HCT116 (cell line): ENCODE data around the gene ACOXL. TPM values are rescaled to one million over a fixed set of nuclear protein-coding genes. Genes with fewer than 3 reads are reported as not detected.

Experiments
- ATAC-seq: fragments of 200-7000 bp; cut with Tn5 transposase; 2 replicates; pipeline ENCODE4 v1.9.1; 2020; ENCODE audit warnings: mild to moderate bottlenecking, moderate library complexity
- BruUV-seq: library from RNA; stranded (reverse); fragments of 400-500 nt; replicated peaks from 2 replicates; lab custom pipeline; 2021; lab: Mats Ljungman, UMichigan
- CTCF ChIA-PET: fragments of 300-600 bp; sonication (Branson Sonifier 250); formaldehyde crosslinking; loops from one replicate; lab custom pipeline; 2021; ENCODE audit warnings: antibody characterized with exemption; lab: Charles Lee
- POLR2A ChIA-PET: fragments of 300-600, 350-600 bp; sonication (Branson Sonifier 250); formaldehyde crosslinking; loops from one replicate; lab custom pipeline; 2021; ENCODE audit warnings: antibody characterized with exemption; lab: Charles Lee
- RAD21 ChIA-PET, 2 experiments: fragments of 300-600 bp; sonication (Branson Sonifier 250); formaldehyde crosslinking; loops; one replicate each; lab custom pipeline; 2023; ENCODE audit warnings: low total read pairs in 2 of 2; ENCODE audit not compliant: uncharacterized antibody in 2 of 2, unreplicated experiment in 2 of 2, low non-redundant PET in 1 of 2; lab: Charles Lee
- DNase-seq: peaks from one replicate; pipeline ENCODE4 v3.0.0-alpha.2; 2010; ENCODE audit warnings: low read depth, low spot score
- H2AFZ ChIP-seq: fragments of 200-600 bp; shearing (Covaris generic), sonication (generic); 2 replicates; pipeline ENCODE4 v1.6.1; 2017; ENCODE audit warnings: low read depth, mixed run types, mixed read lengths, antibody characterized with exemption, low read length; ENCODE audit not compliant: poor library complexity, severe bottlenecking
- H3K27ac ChIP-seq: 2 replicates; pipeline ENCODE4 v1.5.1; 2012; ENCODE audit warnings: low read depth, low read length
- H3K27me3 ChIP-seq: fragments of 200-600 bp; sonication (generic); 2 replicates; pipeline ENCODE4 v1.6.1; 2016; ENCODE audit warnings: mixed run types, low read length, mixed read lengths; ENCODE audit not compliant: insufficient read depth
- H3K36me3 ChIP-seq, 2 experiments: fragments of 200-500 bp in 1 of 2; fragments of 200-600 bp in 1 of 2; sonication (Bioruptor generic) in 1 of 2; sonication (generic) in 1 of 2; 2 replicates each; pipeline versions ENCODE4 v1.5.1 to v1.6.1; 2014 to 2016; ENCODE audit warnings: low read length in 2 of 2, inconsistent platforms in 1 of 2, mixed read lengths in 1 of 2, mixed run types in 1 of 2; ENCODE audit not compliant: insufficient read depth in 2 of 2, control insufficient read depth in 1 of 2
- H3K4me1 ChIP-seq, 2 experiments: fragments of 200-600 bp in 1 of 2; sonication (generic) in 1 of 2; 2 replicates each; pipeline versions ENCODE4 v1.5.1 to v1.6.1; 2012 to 2017; ENCODE audit warnings: low read length in 2 of 2, inconsistent platforms in 1 of 2, mild to moderate bottlenecking in 1 of 2, mixed read lengths in 1 of 2, mixed run types in 1 of 2, moderate library complexity in 1 of 2; ENCODE audit not compliant: insufficient read depth in 2 of 2, control insufficient read depth in 1 of 2
- H3K4me2 ChIP-seq: fragments of 200-600 bp; sonication (generic); 2 replicates; pipeline ENCODE4 v1.6.1; 2017; ENCODE audit warnings: mixed run types, low read length, mixed read lengths
- H3K4me3 ChIP-seq, 2 experiments: fragments of 200-600 bp in 1 of 2; sonication (generic) in 1 of 2; replicated peaks in 1 of 2; 2 replicates each; pipeline ENCODE4 v1.5.1; 2011 to 2016; ENCODE audit warnings: low read length in 2 of 2, control low read depth in 1 of 2, low read depth in 1 of 2, mild to moderate bottlenecking in 1 of 2, mixed read lengths in 1 of 2, mixed run types in 1 of 2
- H3K79me2 ChIP-seq: fragments of 200-600 bp; sonication (generic); 2 replicates; pipeline ENCODE4 v1.6.1; 2017; ENCODE audit warnings: mild to moderate bottlenecking, mixed run types, low read length, moderate library complexity, mixed read lengths; ENCODE audit not compliant: insufficient read depth
- H3K9ac ChIP-seq: fragments of 200-600 bp; sonication (generic); 2 replicates; pipeline ENCODE4 v1.6.1; 2016; ENCODE audit warnings: low read length, mixed read lengths
- H3K9me2 ChIP-seq: fragments of 200-600 bp; sonication (generic), shearing (Covaris generic); 2 replicates; pipeline ENCODE4 v1.6.1; 2017; ENCODE audit warnings: mixed run types, mild to moderate bottlenecking, moderate library complexity; ENCODE audit not compliant: insufficient read depth
- H3K9me3 ChIP-seq, 2 experiments: fragments of 200-500 bp in 1 of 2; fragments of 200-600 bp in 1 of 2; sonication (Bioruptor generic) in 1 of 2; sonication (generic) in 1 of 2; 2 replicates each; pipeline ENCODE4 v1.6.1; 2014 to 2017; ENCODE audit warnings: low read length in 2 of 2, mixed read lengths in 2 of 2, inconsistent platforms in 1 of 2, low read depth in 1 of 2, mild to moderate bottlenecking in 1 of 2, mixed run types in 1 of 2, moderate library complexity in 1 of 2; ENCODE audit not compliant: control insufficient read depth in 1 of 2, insufficient read depth in 1 of 2
- H4K20me1 ChIP-seq: fragments of 200-600 bp; sonication (generic), shearing (Covaris generic); 2 replicates; pipeline ENCODE4 v1.6.1; 2017; ENCODE audit warnings: mixed run types, mild to moderate bottlenecking, moderate library complexity; ENCODE audit not compliant: insufficient read depth
- CBX3 ChIP-seq: IDR thresholded peaks from 2 replicates; pipeline ENCODE4 v1.6.1; 2012; ENCODE audit warnings: low read depth
- EGR1 ChIP-seq: IDR thresholded peaks from 2 replicates; pipeline ENCODE4 v1.6.1; 2012; ENCODE audit warnings: low read depth
- ELF1 ChIP-seq: IDR thresholded peaks from 2 replicates; pipeline ENCODE4 v1.6.1; 2012; ENCODE audit warnings: low read depth, borderline replicate concordance
- FOSL1 ChIP-seq: IDR thresholded peaks from 2 replicates; pipeline ENCODE4 v1.6.1; 2012; ENCODE audit warnings: low read depth
- POLR2AphosphoS5 ChIP-seq: IDR thresholded peaks from 2 replicates; pipeline ENCODE4 v1.6.1; 2011; ENCODE audit warnings: mild to moderate bottlenecking, low read depth, low read length, moderate library complexity
- SIN3A ChIP-seq: IDR thresholded peaks from 2 replicates; pipeline ENCODE4 v1.6.1; 2012; ENCODE audit warnings: low read depth
- SRF ChIP-seq: IDR thresholded peaks from 2 replicates; pipeline ENCODE4 v1.6.1; 2012; ENCODE audit warnings: low read depth
- YY1 ChIP-seq: IDR thresholded peaks from 2 replicates; pipeline ENCODE4 v1.6.1; 2011; ENCODE audit warnings: low read length, low read depth, moderate library complexity, mild to moderate bottlenecking; ENCODE audit not compliant: insufficient replicate concordance; ENCODE audit errors: extremely low read depth
- ZFX ChIP-seq: fragments of 450-650 bp; IDR thresholded peaks from 2 replicates; pipeline ENCODE4 v1.6.1; 2017
- ZNF274 ChIP-seq: fragments of 200-500 bp; sonication (Bioruptor generic); IDR thresholded peaks from 2 replicates; pipeline ENCODE4 v1.6.1; 2014; ENCODE audit warnings: mild to moderate bottlenecking, low read depth, low read length, inconsistent platforms
- intact Hi-C: fragments of 100-400 bp; cut with micrococcal nuclease; formaldehyde crosslinking; loops from 2 replicates; pipeline ENCODE4 v1.10.0; 2022
- total RNA-seq: library from RNA; stranded (reverse); gene quantifications from one replicate; pipeline ENCODE4 v1.2.1, GENCODE V29; 2021; ENCODE audit not compliant: unreplicated experiment
- TF ChIP-seq, protein P1 (sequence below): IDR thresholded peaks from 2 replicates; pipeline ENCODE4 v1.6.1; 2012
- TF ChIP-seq, protein P2 (sequence below), 3 experiments: fragments of 200-600 bp in 1 of 3; sonication (generic) in 1 of 3; IDR thresholded peaks in 2 of 3; conservative IDR thresholded peaks in 1 of 3; 2 replicates each; pipeline ENCODE4 v1.5.1; 2012 to 2017; ENCODE audit warnings: low read depth in 2 of 3, low read length in 2 of 3, antibody characterized with exemption in 1 of 3, borderline replicate concordance in 1 of 3, control low read depth in 1 of 3, mild to moderate bottlenecking in 1 of 3, mixed read lengths in 1 of 3, mixed run types in 1 of 3, moderate library complexity in 1 of 3; ENCODE audit not compliant: insufficient read depth in 1 of 3

The ACOXL gene
- total RNA-seq, 1 experiment from 2014 or later, result 5.5 TPM

GRCh38 chr2:110865188-110865587 is 132.8 kb downstream of the ACOXL start:
- Histone ChIP-seq H3K79me2 (no peaks in the 10 kb centered on the region), H3K9me3 (no peaks in the 10 kb centered on the region), H3K4me1 (peaks cover 9 to 14% of the 10 kb centered on the region in 2 experiments; a peak in 3 of 4 replicates), H2AFZ (no peak overlapping the region), H3K9me2 (no peaks in the 10 kb centered on the region), H3K27me3 (no peaks in the 10 kb centered on the region), H3K4me3 (no peak overlapping the region), H3K9ac (no peak overlapping the region), H3K36me3 (no peaks in the 10 kb centered on the region), H3K4me2 (no peak overlapping the region), H3K27ac (no peak overlapping the region), H4K20me1 (no peaks in the 10 kb centered on the region)
- ChIA-PET POLR2A (no interaction called here), RAD21 (no interaction called here), CTCF (interaction anchor here (1.3 kb wide), 1 partner anchor 12 kb away, joined by 4 read pairs; no protein-coding TSS in a partner anchor)
- BruUV-seq, result no TSS peak
- ATAC-seq, result no peak
- TF ChIP-seq CBX3, result no peak
- no peak for TF ChIP-seq EGR1
- no peak for TF ChIP-seq POLR2AphosphoS5
- TF ChIP-seq SRF, result no peak
- TF ChIP-seq ZFX, result no peak
- TF ChIP-seq, protein P1, sequence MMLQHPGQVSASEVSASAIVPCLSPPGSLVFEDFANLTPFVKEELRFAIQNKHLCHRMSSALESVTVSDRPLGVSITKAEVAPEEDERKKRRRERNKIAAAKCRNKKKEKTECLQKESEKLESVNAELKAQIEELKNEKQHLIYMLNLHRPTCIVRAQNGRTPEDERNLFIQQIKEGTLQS, result no peak
- no peak for TF ChIP-seq SIN3A
- no peak for TF ChIP-seq ELF1
- TF ChIP-seq, protein P2, sequence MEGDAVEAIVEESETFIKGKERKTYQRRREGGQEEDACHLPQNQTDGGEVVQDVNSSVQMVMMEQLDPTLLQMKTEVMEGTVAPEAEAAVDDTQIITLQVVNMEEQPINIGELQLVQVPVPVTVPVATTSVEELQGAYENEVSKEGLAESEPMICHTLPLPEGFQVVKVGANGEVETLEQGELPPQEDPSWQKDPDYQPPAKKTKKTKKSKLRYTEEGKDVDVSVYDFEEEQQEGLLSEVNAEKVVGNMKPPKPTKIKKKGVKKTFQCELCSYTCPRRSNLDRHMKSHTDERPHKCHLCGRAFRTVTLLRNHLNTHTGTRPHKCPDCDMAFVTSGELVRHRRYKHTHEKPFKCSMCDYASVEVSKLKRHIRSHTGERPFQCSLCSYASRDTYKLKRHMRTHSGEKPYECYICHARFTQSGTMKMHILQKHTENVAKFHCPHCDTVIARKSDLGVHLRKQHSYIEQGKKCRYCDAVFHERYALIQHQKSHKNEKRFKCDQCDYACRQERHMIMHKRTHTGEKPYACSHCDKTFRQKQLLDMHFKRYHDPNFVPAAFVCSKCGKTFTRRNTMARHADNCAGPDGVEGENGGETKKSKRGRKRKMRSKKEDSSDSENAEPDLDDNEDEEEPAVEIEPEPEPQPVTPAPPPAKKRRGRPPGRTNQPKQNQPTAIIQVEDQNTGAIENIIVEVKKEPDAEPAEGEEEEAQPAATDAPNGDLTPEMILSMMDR (IDR thresholded peaks at IDR 0.05 in 2 of 3, conservative IDR thresholded peaks at IDR 0.05 in 1 of 3; ENCODE audit: borderline replicate concordance in 1 of 3, insufficient read depth in 1 of 3, low read depth in 2 of 3, low read length in 2 of 3), result no peak
- no peak for DNase-seq
- intact Hi-C loops, result no loop called here

GRCh38 chr2:110866045-110866444 is 133.7 kb downstream of the ACOXL start:
- no peak for ATAC-seq
- ChIA-PET POLR2A (no interaction called here), RAD21 (no interaction called here), CTCF (interaction anchor here (1.3 kb wide), 1 partner anchor 11 kb away, joined by 4 read pairs; no protein-coding TSS in a partner anchor)
- H3K79me2 ChIP-seq, result no peaks in the 10 kb centered on the region
- TF ChIP-seq ZFX (no peak), FOSL1 (no peak), ZNF274 (no peak), SIN3A (no peak), YY1 (no peak)
- H3K27ac ChIP-seq, result no peak overlapping the region
- peaks cover 9 to 14% of the 10 kb centered on the region in 2 experiments; a peak in 3 of 4 replicates for H3K4me1 ChIP-seq
- H3K36me3 ChIP-seq, result no peaks in the 10 kb centered on the region
- intact Hi-C loops, result no loop called here
- no peak overlapping the region for H3K4me3 ChIP-seq
- DNase-seq, result no peak
- no peak overlapping the region for H3K9ac ChIP-seq
- no TSS peak for BruUV-seq
- H3K27me3 ChIP-seq, result no peaks in the 10 kb centered on the region
- no peak overlapping the region for H3K4me2 ChIP-seq
- no peaks in the 10 kb centered on the region for H3K9me2 ChIP-seq
- H3K9me3 ChIP-seq, result no peaks in the 10 kb centered on the region
- no peak overlapping the region for H2AFZ ChIP-seq
- no peaks in the 10 kb centered on the region for H4K20me1 ChIP-seq
